Measurements from ENCODE around the gene L2HGDH. TPM values are rescaled to one million over a fixed set of nuclear protein-coding genes. Genes with fewer than 3 reads are reported as not detected.

Gene L2HGDH
- total RNA-seq, 1 experiment from 2014 or later, result 32.9 TPM

DNA sequence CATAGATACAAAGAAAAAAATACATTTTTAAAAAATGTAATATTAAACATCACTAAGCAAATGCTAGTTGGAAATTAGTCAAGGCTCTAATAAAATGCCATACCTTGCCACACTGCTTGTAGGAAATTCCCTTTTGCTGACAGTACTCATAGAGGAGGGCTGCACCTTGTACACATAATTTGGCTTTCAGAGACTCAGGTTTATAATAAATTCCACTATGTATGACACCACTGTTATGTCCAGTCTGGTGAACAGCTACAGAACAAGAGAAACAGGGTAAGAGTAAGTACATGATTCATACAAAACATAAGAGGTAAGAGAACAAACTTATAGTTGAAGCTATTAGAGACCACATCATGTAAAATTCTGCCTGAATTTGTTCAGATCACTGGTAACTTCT lies 10.1 kb downstream of the L2HGDH start:
- Histone ChIP-seq H3K9ac (ENCODE audit: low read length) (no peak overlapping the region), H3K9me2 (replicated peaks; ENCODE audit: insufficient read depth, low read length) (no peaks in the 10 kb centered on the region), H3K4me1 (ENCODE audit: low read length) (no peaks in the 10 kb centered on the region), H2AFZ (ENCODE audit: low read length) (no peak overlapping the region), H3K4me3 (ENCODE audit: low read length) (no peak overlapping the region), H4K20me1 (ENCODE audit: insufficient read depth, low read depth, low read length) (no peaks in the 10 kb centered on the region), H3K9me3 (ENCODE audit: low read length) (no peaks in the 10 kb centered on the region), H3K79me2 (ENCODE audit: low read length) (peaks cover 95% of the 10 kb centered on the region), H3K27me3 (ENCODE audit: low read length) (no peaks in the 10 kb centered on the region), H3K4me2 (ENCODE audit: low read depth, low read length, poor library complexity, severe bottlenecking) (no peak overlapping the region), H3K27ac (ENCODE audit: low read length) (no peak overlapping the region), H3K36me3 (ENCODE audit: insufficient read depth, low read length) (peaks cover 43% of the 10 kb centered on the region)
- DNase-seq, result no peak

DNA sequence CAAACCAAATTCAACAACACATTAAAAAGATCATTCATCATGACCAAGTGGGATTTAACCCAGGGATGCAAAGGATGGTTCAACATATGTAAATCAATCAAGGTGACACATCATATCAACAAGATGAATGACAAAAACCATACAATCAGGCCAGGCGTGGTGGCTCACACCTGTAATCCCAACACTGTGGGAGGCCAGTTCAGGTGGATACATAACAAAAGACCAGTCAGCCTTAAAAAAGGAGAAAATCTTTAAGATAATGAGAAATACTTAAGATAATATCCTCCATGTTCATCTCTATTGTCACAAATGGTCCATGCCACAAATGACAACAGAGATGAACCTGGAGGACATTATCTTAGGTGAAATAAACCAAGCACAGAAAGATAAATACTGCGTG lies 12.4 kb downstream of the L2HGDH start:
- H3K9me3 ChIP-seq (ENCODE audit: low read length), result no peaks in the 10 kb centered on the region
- no peaks in the 10 kb centered on the region for H3K4me1 ChIP-seq (ENCODE audit: low read length)
- no peak overlapping the region for H3K27ac ChIP-seq (ENCODE audit: low read length)
- H3K4me2 ChIP-seq (ENCODE audit: low read depth, low read length, poor library complexity, severe bottlenecking), result no peak overlapping the region
- H3K36me3 ChIP-seq (ENCODE audit: insufficient read depth, low read length), result peaks cover 43% of the 10 kb centered on the region
- H3K27me3 ChIP-seq (ENCODE audit: low read length), result no peaks in the 10 kb centered on the region
- no peaks in the 10 kb centered on the region for H4K20me1 ChIP-seq (ENCODE audit: insufficient read depth, low read depth, low read length)
- no peak overlapping the region for H3K9ac ChIP-seq (ENCODE audit: low read length)
- no peak for DNase-seq
- no peak overlapping the region for H3K4me3 ChIP-seq (ENCODE audit: low read length)
- no peak overlapping the region for H2AFZ ChIP-seq (ENCODE audit: low read length)
- no peaks in the 10 kb centered on the region for H3K9me2 ChIP-seq (replicated peaks; ENCODE audit: insufficient read depth, low read length)
- H3K79me2 ChIP-seq (ENCODE audit: low read length), result peaks cover 88% of the 10 kb centered on the region

DNA sequence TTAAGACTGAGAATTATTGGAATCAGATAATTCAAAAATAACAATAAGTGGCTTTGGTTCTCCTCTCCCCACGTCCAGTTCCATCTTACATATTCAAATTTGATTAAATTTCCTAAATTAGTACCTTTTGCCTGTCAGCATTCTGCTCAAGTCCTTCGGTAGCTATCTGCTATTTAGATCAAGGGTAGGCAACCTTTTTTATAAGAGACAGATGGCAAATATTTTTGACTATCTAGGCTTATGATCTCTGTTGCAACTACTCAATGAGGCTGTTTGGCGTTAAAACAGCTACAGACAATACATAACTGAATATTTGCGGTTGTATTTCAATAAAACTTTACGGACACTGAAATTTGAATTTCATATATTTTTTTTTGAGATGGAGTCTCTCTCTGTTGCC lies 21.7 kb downstream of the L2HGDH start:
- H3K4me1 ChIP-seq (ENCODE audit: low read length), result no peaks in the 10 kb centered on the region
- no peaks in the 10 kb centered on the region for H4K20me1 ChIP-seq (ENCODE audit: insufficient read depth, low read depth, low read length)
- H3K27me3 ChIP-seq (ENCODE audit: low read length), result no peaks in the 10 kb centered on the region
- no peak overlapping the region for H3K27ac ChIP-seq (ENCODE audit: low read length)
- no peak overlapping the region for H3K4me3 ChIP-seq (ENCODE audit: low read length)
- peaks cover 48% of the 10 kb centered on the region for H3K36me3 ChIP-seq (ENCODE audit: insufficient read depth, low read length)
- H3K9ac ChIP-seq (ENCODE audit: low read length), result no peak overlapping the region
- no peak overlapping the region for H2AFZ ChIP-seq (ENCODE audit: low read length)
- peaks cover 36% of the 10 kb centered on the region for H3K79me2 ChIP-seq (ENCODE audit: low read length)
- no peak overlapping the region for H3K4me2 ChIP-seq (ENCODE audit: low read depth, low read length, poor library complexity, severe bottlenecking)
- H3K9me2 ChIP-seq (replicated peaks; ENCODE audit: insufficient read depth, low read length), result no peaks in the 10 kb centered on the region
- H3K9me3 ChIP-seq (ENCODE audit: low read length), result no peaks in the 10 kb centered on the region
- DNase-seq, result no peak

DNA sequence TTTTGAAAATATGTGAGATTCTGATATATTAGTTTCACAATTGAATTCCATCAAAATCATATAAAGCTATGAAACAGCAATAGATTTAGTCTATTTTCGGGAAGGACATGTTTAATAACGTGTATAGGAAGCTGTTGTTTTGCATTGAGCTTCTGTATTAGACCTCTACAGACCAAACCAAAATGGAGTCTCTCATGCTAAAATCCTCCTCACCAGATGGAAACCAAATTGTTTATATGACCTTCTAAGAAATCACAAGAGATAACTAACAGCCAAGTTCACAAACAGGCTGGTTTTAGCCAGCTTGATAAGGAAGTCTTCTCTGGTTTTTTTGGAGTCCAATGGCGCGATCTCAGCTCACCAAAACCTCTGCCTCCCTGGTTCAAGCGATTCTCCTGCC lies 23.9 kb downstream of the L2HGDH start:
- H3K4me3 ChIP-seq (ENCODE audit: low read length), result no peak overlapping the region
- no peak overlapping the region for H3K27ac ChIP-seq (ENCODE audit: low read length)
- no peaks in the 10 kb centered on the region for H3K9me2 ChIP-seq (replicated peaks; ENCODE audit: insufficient read depth, low read length)

DNA sequence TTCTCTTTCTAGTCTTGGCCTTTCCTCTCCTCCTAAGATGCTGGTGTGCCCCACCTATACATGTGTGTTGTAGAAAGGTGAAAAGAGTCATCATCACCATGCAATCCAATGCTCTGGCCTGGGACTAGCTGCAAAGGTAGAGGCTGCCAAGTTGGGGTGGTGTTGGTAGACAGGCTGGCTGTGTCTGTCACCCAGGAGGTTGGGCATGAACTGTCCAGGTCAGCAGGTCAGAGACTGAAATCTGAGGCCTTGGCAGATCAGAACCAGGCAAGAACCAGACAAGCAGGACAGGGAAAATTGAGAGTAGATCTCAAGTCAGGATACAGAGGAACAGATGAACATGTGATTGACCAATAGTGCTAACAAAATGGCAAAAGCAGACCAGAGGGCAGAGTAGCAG lies 26.2 kb downstream of the L2HGDH start:
- Histone ChIP-seq H3K27me3 (ENCODE audit: low read length) (no peaks in the 10 kb centered on the region), H2AFZ (ENCODE audit: low read length) (no peak overlapping the region), H3K9me3 (ENCODE audit: low read length) (no peaks in the 10 kb centered on the region), H3K9ac (ENCODE audit: low read length) (no peak overlapping the region), H3K79me2 (ENCODE audit: low read length) (peaks cover 15% of the 10 kb centered on the region; the same call in 1 of the 2 replicates), H3K4me2 (ENCODE audit: low read depth, low read length, poor library complexity, severe bottlenecking) (no peak overlapping the region), H3K9me2 (replicated peaks; ENCODE audit: insufficient read depth, low read length) (no peaks in the 10 kb centered on the region), H3K4me3 (ENCODE audit: low read length) (no peak overlapping the region), H3K36me3 (ENCODE audit: insufficient read depth, low read length) (peaks cover 33% of the 10 kb centered on the region; the same call in 1 of the 2 replicates), H3K27ac (ENCODE audit: low read length) (no peak overlapping the region), H4K20me1 (ENCODE audit: insufficient read depth, low read depth, low read length) (no peaks in the 10 kb centered on the region), H3K4me1 (ENCODE audit: low read length) (no peaks in the 10 kb centered on the region)
- no peak for DNase-seq

More for the DNA sequence above, 23.9 kb downstream of the L2HGDH start:
- Histone ChIP-seq H4K20me1 (ENCODE audit: insufficient read depth, low read depth, low read length) (no peaks in the 10 kb centered on the region), H3K4me1 (ENCODE audit: low read length) (no peaks in the 10 kb centered on the region), H3K9ac (ENCODE audit: low read length) (no peak overlapping the region), H3K79me2 (ENCODE audit: low read length) (peaks cover 22% of the 10 kb centered on the region), H3K4me2 (ENCODE audit: low read depth, low read length, poor library complexity, severe bottlenecking) (no peak overlapping the region), H3K27me3 (ENCODE audit: low read length) (no peaks in the 10 kb centered on the region), H3K36me3 (ENCODE audit: insufficient read depth, low read length) (peaks cover 40% of the 10 kb centered on the region), H2AFZ (ENCODE audit: low read length) (no peak overlapping the region), H3K9me3 (ENCODE audit: low read length) (no peaks in the 10 kb centered on the region)
- DNase-seq, result no peak

DNA sequence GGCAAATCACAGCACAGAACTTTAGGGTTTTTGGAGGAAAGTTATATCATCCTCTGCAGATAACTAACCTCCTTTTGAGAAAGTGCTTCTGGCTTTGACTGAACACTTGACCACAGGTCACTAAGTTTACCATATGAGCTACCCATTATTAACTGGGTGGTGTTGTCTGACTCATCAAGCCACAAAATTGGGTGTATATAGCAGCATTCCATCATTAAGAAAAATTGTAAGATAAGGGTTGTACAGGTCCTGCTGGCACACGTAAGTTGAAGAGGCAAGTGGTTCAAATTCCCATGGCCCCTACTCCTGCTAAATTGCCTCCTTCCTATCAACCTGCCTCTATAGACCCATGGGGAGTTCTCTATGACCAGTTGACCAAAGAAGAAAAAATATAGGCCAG lies 39.5 kb downstream of the L2HGDH start:
- Histone ChIP-seq H2AFZ (ENCODE audit: low read length) (no peak overlapping the region), H3K9me2 (replicated peaks; ENCODE audit: insufficient read depth, low read length) (no peaks in the 10 kb centered on the region), H3K4me3 (ENCODE audit: low read length) (no peak overlapping the region), H3K27ac (ENCODE audit: low read length) (no peak overlapping the region), H3K36me3 (ENCODE audit: insufficient read depth, low read length) (peaks cover 28% of the 10 kb centered on the region), H3K9ac (ENCODE audit: low read length) (no peak overlapping the region), H3K27me3 (ENCODE audit: low read length) (no peaks in the 10 kb centered on the region), H3K4me2 (ENCODE audit: low read depth, low read length, poor library complexity, severe bottlenecking) (no peak overlapping the region), H3K79me2 (ENCODE audit: low read length) (0 out of 2 replicates have a peak, but pooled peaks cover 4% of the 10 kb centered on the region), H3K9me3 (ENCODE audit: low read length) (no peaks in the 10 kb centered on the region), H4K20me1 (ENCODE audit: insufficient read depth, low read depth, low read length) (no peaks in the 10 kb centered on the region), H3K4me1 (ENCODE audit: low read length) (no peaks in the 10 kb centered on the region)
- no peak for DNase-seq

DNA sequence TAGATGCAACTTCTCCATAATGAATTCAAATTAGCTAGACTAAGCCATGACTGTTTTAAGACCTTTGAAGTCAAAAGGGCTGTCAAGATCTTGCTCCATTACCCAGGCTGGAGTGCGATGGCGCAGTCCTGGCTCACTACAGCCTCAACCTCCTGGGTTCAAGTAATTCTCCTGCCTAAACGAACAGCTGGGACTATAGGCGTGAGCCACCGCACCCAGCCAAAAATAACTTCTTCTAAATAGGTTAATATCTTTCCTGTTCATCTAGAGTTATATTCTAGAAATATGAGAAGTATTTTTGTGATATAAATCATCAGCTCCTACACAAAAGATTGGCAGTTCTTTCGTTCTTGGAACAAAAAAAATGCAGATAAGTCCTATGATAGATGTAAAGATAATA lies 41.1 kb downstream of the L2HGDH start:
- Histone ChIP-seq H2AFZ (ENCODE audit: low read length) (no peak overlapping the region), H3K27me3 (ENCODE audit: low read length) (no peaks in the 10 kb centered on the region)

DNA sequence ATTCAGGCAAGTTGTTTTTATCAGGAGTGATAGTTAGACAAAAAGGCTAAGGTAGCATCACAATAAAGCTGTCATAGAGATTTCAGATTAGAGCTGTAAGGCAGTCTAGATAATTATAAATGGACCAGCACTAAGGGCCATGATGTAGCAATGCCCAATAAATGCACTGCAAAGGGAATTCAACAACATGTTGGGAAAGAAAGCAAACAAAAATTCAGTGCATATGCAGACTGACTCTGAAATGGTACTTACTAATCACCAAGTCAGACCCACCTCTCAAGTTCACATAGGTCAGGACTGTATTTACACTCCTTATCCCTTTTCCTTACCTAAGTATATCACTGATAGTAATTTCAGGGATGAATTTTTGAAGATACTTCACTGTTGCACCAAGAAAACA lies 47.0 kb downstream of the L2HGDH start:
- Histone ChIP-seq H3K9me2 (replicated peaks; ENCODE audit: insufficient read depth, low read length) (no peaks in the 10 kb centered on the region), H3K9me3 (ENCODE audit: low read length) (no peaks in the 10 kb centered on the region), H2AFZ (ENCODE audit: low read length) (no peak overlapping the region), H3K36me3 (ENCODE audit: insufficient read depth, low read length) (peaks cover 29% of the 10 kb centered on the region), H3K4me1 (ENCODE audit: low read length) (no peaks in the 10 kb centered on the region), H3K4me2 (ENCODE audit: low read depth, low read length, poor library complexity, severe bottlenecking) (no peak overlapping the region), H4K20me1 (ENCODE audit: insufficient read depth, low read depth, low read length) (no peaks in the 10 kb centered on the region), H3K27ac (ENCODE audit: low read length) (no peak overlapping the region), H3K79me2 (ENCODE audit: low read length) (peaks cover 4% of the 10 kb centered on the region; the same call in 1 of the 2 replicates), H3K9ac (ENCODE audit: low read length) (no peak overlapping the region), H3K4me3 (ENCODE audit: low read length) (no peak overlapping the region), H3K27me3 (ENCODE audit: low read length) (no peaks in the 10 kb centered on the region)
- DNase-seq, result no peak

More for the DNA sequence above, 41.1 kb downstream of the L2HGDH start:
- Histone ChIP-seq H3K4me1 (ENCODE audit: low read length) (no peaks in the 10 kb centered on the region), H3K4me3 (ENCODE audit: low read length) (no peak overlapping the region), H3K27ac (ENCODE audit: low read length) (no peak overlapping the region), H3K9ac (ENCODE audit: low read length) (no peak overlapping the region), H3K9me3 (ENCODE audit: low read length) (no peaks in the 10 kb centered on the region), H3K36me3 (ENCODE audit: insufficient read depth, low read length) (peaks cover 25% of the 10 kb centered on the region), H3K9me2 (replicated peaks; ENCODE audit: insufficient read depth, low read length) (no peaks in the 10 kb centered on the region), H3K4me2 (ENCODE audit: low read depth, low read length, poor library complexity, severe bottlenecking) (no peak overlapping the region), H3K79me2 (ENCODE audit: low read length) (0 out of 2 replicates have a peak, but pooled peaks cover 4% of the 10 kb centered on the region), H4K20me1 (ENCODE audit: insufficient read depth, low read depth, low read length) (no peaks in the 10 kb centered on the region)
- DNase-seq, result no peak

DNA sequence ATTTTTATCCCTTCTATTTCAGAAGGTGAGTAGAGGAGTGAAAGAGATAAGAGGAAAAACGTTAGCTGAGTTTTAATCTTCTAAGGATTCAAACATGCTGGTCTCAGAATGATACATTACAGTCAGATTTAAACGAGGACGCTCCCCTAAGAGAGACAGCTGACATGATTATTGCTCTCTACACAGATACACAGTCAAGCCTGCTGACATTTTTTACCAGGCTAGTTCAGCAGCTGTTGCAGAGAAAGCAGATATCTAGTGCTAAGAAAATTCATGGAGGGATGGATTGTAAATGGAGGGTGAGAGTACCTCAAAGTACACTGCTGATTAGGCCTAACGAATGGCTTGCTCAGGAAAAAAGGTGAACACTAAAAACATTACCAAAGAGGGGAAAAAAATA lies 48.7 kb downstream of the L2HGDH start:
- Histone ChIP-seq H3K9me3 (ENCODE audit: low read length) (no peaks in the 10 kb centered on the region), H3K4me3 (ENCODE audit: low read length) (no peak overlapping the region), H4K20me1 (ENCODE audit: insufficient read depth, low read depth, low read length) (no peaks in the 10 kb centered on the region), H3K27me3 (ENCODE audit: low read length) (no peaks in the 10 kb centered on the region), H3K4me2 (ENCODE audit: low read depth, low read length, poor library complexity, severe bottlenecking) (no peak overlapping the region), H3K4me1 (ENCODE audit: low read length) (no peaks in the 10 kb centered on the region), H3K9me2 (replicated peaks; ENCODE audit: insufficient read depth, low read length) (no peaks in the 10 kb centered on the region), H3K27ac (ENCODE audit: low read length) (no peak overlapping the region), H2AFZ (ENCODE audit: low read length) (no peak overlapping the region), H3K79me2 (ENCODE audit: low read length) (peaks cover 7% of the 10 kb centered on the region; the same call in 1 of the 2 replicates), H3K36me3 (ENCODE audit: insufficient read depth, low read length) (peaks cover 22% of the 10 kb centered on the region), H3K9ac (ENCODE audit: low read length) (no peak overlapping the region)
- no peak for DNase-seq

Measured in Karpas-422 (cell line).